Measurements from ENCODE around the gene TMEM100. TPM values are rescaled to one million over a fixed set of nuclear protein-coding genes. Genes with fewer than 3 reads are reported as not detected.

The TMEM100 gene
- total and polyA plus RNA-seq, 2 of the 8 experiments (the other 6 are each of a cell fraction or from before 2014, with no cell fraction given) = 0.36 to 0.48 TPM

DNA sequence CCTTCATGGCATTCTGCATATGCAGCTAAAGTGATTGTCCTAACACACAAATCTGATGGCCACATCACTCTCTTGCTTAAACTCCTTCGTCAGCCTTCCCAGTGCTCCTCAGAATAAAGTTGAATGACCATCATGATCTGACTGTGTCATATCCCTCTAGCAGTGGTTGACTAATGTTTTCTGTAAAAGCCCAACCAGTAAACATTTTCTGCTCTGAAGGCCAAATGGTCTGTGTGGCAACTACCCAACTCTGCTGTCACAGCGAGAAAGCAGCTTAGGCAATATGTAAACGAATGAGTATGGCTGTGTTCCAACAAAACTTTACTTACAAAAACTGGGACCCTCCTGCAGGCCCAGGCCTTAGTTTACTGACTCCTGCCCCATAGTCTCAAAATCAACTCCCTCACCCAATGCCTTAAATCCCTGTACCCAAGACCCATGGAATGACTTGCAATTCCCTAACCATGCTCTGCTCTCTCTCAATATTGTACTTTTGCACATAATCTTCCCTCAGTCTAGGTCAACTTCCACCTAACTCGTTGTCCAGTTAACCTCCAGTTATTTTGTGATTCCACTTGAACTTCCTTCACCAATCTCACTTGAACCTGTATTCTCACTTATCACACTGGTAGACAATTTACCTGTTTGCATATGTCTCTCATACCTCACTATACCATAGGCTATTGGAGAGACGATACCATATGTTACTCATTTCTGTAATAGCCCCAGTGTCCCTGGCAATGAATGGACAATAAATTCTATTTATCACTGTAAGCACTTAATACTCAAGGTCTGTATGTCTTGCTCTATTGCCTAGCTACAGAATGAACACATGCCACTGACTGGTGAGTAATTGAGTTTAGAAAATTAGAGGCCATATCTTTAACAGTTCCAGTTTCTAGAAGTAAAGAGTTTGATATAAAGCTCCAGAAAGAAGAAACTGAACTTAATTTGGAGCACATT is 29.1 kb downstream of the TMEM100 start:
- Histone ChIP-seq H3K56ac (replicated peaks; ENCODE audit: insufficient read length, low read depth, low read length) (no peak overlapping the region), H3K14ac (ENCODE audit: insufficient read length) (no peak overlapping the region), H2AFZ (ENCODE audit: low read length) (no peak overlapping the region), H2AK5ac (ENCODE audit: low read depth, low read length) (no peak overlapping the region), H3K9me3 (ENCODE audit: insufficient read depth in 2 of 2, low read depth in 1 of 2, low read length in 1 of 2) (no peaks in the 10 kb centered on the region), H3K18ac (ENCODE audit: extremely low read depth, low read length) (no peak overlapping the region), H3K4me2 (ENCODE audit: insufficient read depth in 1 of 2, low read depth in 2 of 2, low read length in 2 of 2) (no peak overlapping the region), H3K27me3 (replicated peaks in 1 of 4; ENCODE audit: control insufficient read depth in 3 of 4, extremely low read depth in 1 of 4, insufficient read depth in 3 of 4, low read length in 3 of 4) (no peaks in the 10 kb centered on the region), H3K79me1 (ENCODE audit: low read depth, low read length) (no peaks in the 10 kb centered on the region), H4K20me1 (replicated peaks in 1 of 2; ENCODE audit: control insufficient read depth in 1 of 2, insufficient read depth in 2 of 2, low read length in 2 of 2) (no peaks in the 10 kb centered on the region), H3K4me1 (replicated peaks in 1 of 4; ENCODE audit: control insufficient read depth in 3 of 4, insufficient read depth in 4 of 4, low read length in 3 of 4) (peaks cover 0 to 2% (median 0%) of the 10 kb centered on the region in 4 experiments; a peak in 2 of 7 replicates), H2BK12ac (ENCODE audit: low read depth, low read length) (no peak overlapping the region), H2BK20ac (ENCODE audit: low read length) (no peak overlapping the region), H3K23ac (ENCODE audit: insufficient read length) (no peak overlapping the region), H2BK5ac (ENCODE audit: low read depth, low read length) (no peak overlapping the region), H3K27ac (ENCODE audit: low read depth, low read length) (no peak overlapping the region), H3K36me3 (ENCODE audit: control insufficient read depth in 2 of 4, insufficient read depth in 4 of 4, low read length in 3 of 4) (no peaks in the 10 kb centered on the region), H3K23me2 (ENCODE audit: low read depth, low read length) (no peaks in the 10 kb centered on the region), H4K5ac (ENCODE audit: insufficient read length, low read depth, low read length) (no peak overlapping the region), H4K8ac (ENCODE audit: extremely low read depth, insufficient read depth, low read length) (no peak overlapping the region), H3K9ac (replicated peaks in 1 of 4; ENCODE audit: extremely low read depth in 1 of 4, low read depth in 3 of 4, low read length in 3 of 4) (no peak overlapping the region), H4K91ac (replicated peaks; ENCODE audit: insufficient read length, low read length) (no peak overlapping the region), H3K4me3 (ENCODE audit: extremely low read depth in 1 of 4, insufficient read depth in 2 of 4, low read depth in 3 of 4, low read length in 4 of 4) (no peak overlapping the region), H3K4ac (replicated peaks; ENCODE audit: insufficient read length, low read depth, low read length) (no peak overlapping the region), H2BK15ac (ENCODE audit: low read length) (no peak overlapping the region), H2BK120ac (replicated peaks; ENCODE audit: low read depth, low read length) (no peak overlapping the region), H3K79me2 (ENCODE audit: control insufficient read depth in 1 of 2, insufficient read depth in 2 of 2, low read length in 2 of 2) (no peaks in the 10 kb centered on the region)
- ChIA-PET POLR2A (ENCODE audit: partially characterized antibody) (no interaction called here), CTCF (ENCODE audit: partially characterized antibody) (no interaction called here)
- TF ChIP-seq, protein P1, sequence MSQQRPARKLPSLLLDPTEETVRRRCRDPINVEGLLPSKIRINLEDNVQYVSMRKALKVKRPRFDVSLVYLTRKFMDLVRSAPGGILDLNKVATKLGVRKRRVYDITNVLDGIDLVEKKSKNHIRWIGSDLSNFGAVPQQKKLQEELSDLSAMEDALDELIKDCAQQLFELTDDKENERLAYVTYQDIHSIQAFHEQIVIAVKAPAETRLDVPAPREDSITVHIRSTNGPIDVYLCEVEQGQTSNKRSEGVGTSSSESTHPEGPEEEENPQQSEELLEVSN (IDR thresholded peaks at IDR 0.05) = no peak
- no peak for TF ChIP-seq NANOG (IDR thresholded peaks at IDR 0.05; ENCODE audit: insufficient read depth, low read depth, low read length, poor library complexity, severe bottlenecking)
- TF ChIP-seq, protein P2, sequence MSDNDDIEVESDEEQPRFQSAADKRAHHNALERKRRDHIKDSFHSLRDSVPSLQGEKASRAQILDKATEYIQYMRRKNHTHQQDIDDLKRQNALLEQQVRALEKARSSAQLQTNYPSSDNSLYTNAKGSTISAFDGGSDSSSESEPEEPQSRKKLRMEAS (IDR thresholded peaks at IDR 0.05) = no peak
- no peak for TF ChIP-seq PHF8 (conservative IDR thresholded peaks at IDR 0.05; ENCODE audit: low read depth, low read length)
- no peak for TF ChIP-seq POLR2AphosphoS5 (IDR thresholded peaks at IDR 0.05; ENCODE audit: low read depth, low read length)
- no peak for TF ChIP-seq KDM5A (IDR thresholded peaks at IDR 0.05; ENCODE audit: low read length)
- TF ChIP-seq TAF1 (IDR thresholded peaks at IDR 0.05; ENCODE audit: low read depth, low read length) = no peak
- TF ChIP-seq BCL11A (IDR thresholded peaks at IDR 0.05; ENCODE audit: low read depth in 2 of 2, low read length in 2 of 2) = no peak
- no peak for TF ChIP-seq NRF1 (IDR thresholded peaks at IDR 0.05; ENCODE audit: low read depth, low read length)
- TF ChIP-seq SIX5 (IDR thresholded peaks at IDR 0.05; ENCODE audit: low read depth, low read length) = no peak
- FAIRE-seq (no peak), DNase-seq (ENCODE audit: low read depth in 1 of 2, low spot score in 2 of 2) (no peak)
- WGBS, 2 experiments (ENCODE audit: extremely low coverage in 1 of 2, insufficient coverage in 1 of 2, insufficient read length in 1 of 2, insufficient replicate concordance in 2 of 2, low coverage in 1 of 2, low lambda C conversion rate in 2 of 2, missing lambda C conversion rate in 1 of 2) = 90% methylated on average over 5 of the region's 5 CpGs; no CpG with 5 or more reads in 1 of the 2 experiments

All from H1 (cell line).